HL-60/S4 treated with retinoic acid at 250 ng/mL for 4 days and 3 days (cell line): ENCODE data around the gene ORM1.

Source experiments
- in situ Hi-C: fragments of 300-500 bp; cut with MboI; formaldehyde crosslinking; loops from 2 replicates; pipeline ENCODE4 v1.7.0; 2022; ENCODE audit warnings: low sequenced_read_pairs

ORM1 gene

DNA sequence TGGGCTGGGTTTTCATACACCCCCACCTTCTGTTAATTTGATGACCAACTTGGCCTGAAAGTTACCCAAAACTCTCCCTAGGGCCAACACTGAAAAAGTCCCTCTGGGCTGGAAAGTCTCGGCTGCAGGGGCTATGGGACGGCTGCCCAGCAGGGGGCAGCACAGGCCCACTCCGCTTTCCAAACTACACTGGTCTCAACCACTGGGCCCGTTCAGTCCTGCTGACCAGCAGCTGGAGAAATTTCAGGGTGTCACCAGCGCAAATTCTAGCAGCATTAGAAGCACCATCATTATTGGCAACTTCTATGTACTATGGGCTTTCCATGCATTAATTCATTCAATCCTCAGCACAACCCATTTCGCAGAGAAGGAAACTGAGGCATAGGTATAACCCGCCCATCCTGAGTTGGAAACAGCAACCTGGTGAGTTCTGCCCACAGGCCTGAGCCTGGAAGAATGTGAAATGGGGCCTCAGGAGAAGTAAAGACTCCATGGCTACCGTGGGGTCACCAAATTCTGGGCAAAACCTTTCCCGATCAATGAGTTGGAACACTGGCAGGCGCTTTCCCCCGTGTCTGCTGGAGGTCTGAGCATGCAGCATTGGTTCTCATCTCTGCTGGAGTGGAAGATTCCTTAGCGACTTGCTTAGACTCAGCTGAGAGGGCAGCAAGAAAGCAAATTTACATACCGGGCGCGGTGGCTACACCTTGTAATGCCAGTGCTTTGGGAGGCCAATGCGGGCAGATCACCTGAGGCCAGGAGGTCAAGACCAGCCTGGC, 16.4 kb downstream of the ORM1 start:
- in situ Hi-C loops: no loop called here

DNA sequence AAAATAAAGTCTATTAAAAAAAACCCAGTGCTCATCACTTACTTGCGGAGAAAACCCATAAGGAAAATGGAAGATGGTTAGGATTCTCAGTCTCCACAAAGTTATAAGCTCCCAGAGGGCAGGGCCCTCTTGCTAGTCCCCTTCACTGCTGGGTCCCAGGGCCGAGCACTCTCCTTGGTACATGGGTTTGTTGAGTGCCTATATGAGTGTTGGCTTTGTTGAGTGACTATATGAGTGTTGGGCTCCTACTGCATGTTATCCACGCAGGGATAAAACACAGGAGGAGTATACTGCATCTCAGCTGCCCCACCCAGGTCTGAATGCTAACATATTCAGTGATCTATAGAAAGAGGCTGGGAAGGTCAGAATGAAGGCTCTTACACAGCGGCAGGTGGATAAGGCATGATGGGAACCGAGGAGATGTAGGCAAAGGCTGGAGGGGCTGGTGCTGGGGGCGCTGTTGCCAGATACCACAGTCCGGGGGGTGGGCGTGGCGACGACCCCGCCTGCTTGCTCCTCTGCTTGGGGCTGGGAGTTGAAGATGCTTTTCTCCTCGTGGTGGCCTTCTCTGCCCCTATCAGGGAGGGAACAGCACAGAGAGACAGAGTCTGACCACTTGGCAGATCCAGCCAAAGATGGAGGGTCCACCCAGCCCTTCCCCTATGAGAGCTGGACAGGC, 18.4 kb downstream of the ORM1 start:
- in situ Hi-C loops: no loop called here

DNA sequence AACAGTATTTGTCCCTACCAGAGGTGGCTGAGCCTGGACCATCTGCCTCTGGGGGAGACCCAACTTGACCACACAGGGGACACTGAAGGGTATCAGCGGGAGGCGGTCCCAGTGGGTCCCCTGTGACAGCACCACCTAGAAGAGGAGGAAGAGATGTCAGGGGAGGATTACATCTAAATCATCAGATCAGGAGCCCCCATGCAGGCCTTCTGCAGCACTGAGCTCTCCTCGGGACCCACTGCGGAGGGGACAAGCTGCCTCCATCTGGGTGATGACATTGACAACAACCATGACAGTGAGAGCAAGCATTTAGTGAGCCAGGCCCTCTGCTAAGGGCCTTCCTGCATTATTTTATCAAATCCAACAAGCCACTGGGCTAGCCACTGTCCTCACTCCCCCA, 19.1 kb downstream of the ORM1 start:
- in situ Hi-C loops: no loop called here

DNA sequence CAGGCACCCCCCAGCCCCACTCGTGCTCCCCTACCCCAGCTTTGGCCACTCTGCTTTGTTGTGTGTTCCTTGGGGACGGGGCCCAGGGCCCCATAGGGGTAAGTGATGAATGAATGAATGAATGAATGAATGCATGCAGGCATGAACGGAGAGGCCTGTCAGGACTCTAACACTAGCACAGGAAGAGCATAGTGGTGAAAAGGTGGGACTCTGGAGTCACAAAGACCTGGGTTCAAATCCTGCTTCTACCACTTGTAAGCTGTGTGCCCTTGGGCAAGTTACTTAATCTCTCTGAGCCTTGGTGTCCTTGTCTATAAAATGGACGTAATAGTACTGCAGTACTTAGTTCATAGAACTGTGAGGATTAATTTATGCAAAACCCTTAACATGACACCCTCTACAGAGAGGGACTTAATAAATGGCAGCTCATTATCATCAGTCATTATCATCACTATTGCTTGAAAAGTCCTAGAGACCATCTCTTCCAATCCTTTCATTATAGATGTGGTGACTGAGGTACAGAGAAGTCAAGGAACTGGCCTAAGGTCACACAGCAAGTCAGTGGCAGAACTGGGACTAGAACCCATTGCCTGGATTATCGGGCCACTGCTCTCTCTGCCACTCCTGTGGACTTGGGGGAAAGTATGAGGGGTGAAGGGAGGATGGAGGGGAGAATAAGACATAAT, 20.0 kb downstream of the ORM1 start:
- in situ Hi-C loops: no loop called here

DNA sequence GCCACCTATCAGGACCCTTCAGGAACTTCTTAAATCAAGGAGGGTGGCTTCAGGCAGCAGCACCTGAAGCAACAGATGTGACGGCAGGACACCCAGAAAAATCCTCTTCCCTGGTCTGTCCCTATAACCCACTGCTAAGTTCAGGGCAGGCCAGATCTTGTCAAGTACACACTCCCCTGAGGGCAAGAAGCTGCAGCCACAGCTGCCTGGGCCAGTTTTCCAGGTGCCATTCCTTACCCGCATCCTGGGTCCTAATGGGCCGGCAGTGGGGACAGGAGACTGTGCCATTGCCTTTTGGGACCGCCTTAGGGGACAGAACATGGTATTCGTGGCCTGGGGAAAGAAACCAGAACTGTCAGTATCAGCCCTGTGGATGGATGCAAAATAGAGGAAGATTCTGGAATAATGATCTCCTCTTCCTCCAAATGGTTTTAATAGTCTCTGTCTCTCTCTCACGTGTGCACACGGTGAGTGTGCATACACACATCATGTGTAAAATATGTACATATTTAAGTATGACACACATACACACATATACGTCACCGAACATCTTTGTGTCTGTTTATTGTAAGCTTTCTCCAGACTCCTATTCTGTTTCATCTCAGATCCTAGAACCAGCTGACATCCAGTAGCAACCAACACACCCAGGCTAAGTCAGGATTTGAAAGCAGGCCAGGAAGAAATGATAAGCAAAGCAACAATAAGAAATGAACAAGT, 20.7 kb downstream of the ORM1 start:
- in situ Hi-C loops: no loop called here

DNA sequence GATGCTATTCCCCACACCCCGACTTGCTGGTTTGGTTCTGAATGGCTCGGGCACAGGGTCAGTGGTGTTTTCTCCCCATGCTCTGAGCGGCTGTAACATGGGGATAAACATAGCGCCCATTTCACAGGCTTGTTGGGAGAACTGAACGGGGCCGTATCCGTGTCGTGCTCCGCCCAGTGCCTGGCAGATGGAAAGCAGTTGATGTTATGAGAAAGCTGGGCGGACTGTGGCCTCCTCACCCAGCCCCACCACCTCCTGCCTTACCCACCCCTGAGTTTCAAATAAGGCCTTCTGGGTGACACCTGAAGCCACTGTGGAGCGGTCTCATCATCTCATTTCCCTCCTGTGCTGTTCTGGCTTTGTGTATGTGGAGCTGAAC, 21.3 kb downstream of the ORM1 start:
- in situ Hi-C loops: no loop called here

DNA sequence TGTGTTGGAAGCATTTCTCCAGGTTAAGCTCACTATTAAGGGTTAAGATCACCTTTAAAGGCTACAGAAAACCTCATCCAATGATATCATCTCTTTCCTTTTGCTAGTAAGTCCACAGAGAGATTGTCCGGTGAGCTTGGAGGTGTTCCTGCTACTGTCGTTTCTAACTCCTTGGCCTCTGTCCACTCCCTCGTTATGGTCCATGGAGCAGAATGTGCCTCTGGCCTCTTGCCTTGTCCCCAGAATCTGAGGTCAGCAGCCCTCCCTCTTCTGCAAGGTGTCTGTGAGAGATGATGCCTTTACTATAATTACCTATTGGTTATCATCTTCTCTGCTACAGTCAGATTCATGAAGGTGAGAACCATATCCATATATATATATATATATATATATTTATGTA, 21.8 kb downstream of the ORM1 start:
- in situ Hi-C loops: no loop called here

DNA sequence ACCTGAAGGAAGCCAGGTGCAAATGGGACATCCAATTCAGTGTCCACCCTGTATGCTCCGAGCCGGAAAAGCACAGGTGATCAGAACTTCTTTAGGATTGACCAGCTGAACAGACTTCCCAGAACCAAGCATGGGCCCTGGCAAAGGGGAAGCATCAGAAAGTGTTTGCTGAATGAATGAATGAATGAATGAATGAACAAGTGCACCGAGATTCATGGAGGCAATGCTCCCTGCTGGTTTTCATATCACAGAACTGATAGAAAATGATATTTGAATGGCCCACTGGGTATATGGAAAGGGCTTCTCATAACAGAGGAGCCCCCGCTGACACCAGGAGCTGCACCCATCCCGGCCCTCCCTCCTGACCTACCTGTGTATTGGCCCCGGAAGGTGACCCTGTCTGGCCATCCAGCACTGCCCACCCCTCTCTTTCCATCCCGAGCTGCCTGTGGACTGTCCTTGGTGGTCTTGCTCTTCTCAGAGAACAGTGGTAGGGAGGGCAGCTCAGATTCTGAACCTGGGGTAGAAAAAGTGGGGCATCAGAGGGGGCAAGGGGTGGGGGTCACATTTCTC, 22.7 kb downstream of the ORM1 start:
- in situ Hi-C loops: no loop called here

DNA sequence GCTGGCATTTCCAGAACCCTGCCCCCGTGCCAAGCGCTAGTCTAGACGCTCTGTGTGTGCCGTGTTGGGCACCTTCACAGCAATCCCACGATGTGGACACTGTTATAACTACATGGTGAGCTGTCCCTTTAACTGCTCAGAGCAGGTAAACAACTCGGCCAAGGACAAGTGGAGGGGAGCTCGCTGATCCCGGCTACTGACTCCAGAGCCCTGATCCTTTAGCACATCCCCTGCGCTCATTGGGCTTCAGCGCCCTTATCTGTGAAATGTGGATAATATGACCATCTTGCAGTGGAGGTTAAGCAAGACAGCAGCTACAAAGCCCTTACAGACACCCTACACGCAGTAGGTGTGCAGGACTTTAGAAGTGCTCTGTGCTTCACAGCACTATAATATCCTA, 23.2 kb downstream of the ORM1 start:
- in situ Hi-C loops: no loop called here

DNA sequence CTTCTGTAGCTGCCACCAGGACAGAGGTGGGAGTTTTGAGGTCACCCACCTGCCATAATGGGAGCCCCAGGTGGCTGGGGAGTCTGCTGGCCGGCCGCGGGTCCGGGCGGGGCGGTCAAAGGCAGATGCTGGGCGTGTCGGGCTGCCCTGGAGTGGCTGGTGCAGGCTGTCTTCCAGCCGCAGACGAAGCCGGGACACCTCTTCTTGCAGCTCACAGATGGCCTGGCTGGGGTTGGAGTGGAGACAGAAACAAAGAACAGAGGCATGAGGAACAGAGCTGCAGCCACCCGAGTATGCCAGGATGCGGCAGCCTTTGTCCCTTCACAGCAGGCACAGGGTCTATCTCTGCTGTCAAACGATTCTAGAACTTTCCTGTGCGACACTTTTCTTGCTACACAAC, 24.8 kb downstream of the ORM1 start:
- in situ Hi-C loops: no loop called here

DNA sequence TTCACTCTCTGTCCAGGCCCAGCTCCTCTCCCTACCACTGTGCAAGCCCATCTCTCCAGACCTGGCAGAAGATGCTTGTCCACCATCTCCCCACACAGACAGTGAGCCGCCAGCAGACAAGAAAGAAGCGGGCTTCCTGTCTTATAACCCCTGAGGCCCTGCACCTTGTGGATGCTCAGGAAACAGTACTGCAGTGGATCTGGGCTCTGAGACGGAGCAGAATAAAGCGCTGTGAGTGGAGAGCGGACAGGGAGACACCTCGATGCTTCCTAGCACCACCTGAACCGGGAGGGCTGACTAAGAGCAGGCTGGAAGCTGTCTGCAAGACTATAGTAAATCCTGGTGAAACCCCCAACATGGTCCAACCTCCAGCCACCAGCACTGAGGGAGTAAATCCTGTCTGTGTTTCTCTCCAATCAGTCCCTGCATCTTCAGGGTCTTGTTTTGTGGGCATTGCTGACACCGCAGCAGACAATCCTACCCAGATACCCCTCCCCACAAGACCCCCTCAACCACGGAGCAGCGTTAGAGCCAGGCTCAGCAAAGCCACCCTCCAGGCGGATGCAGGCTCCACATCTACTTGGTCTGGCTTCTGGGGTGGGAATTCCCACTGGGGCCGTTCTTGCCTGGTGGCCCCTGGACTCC, 25.5 kb downstream of the ORM1 start:
- in situ Hi-C loops: no loop called here

DNA sequence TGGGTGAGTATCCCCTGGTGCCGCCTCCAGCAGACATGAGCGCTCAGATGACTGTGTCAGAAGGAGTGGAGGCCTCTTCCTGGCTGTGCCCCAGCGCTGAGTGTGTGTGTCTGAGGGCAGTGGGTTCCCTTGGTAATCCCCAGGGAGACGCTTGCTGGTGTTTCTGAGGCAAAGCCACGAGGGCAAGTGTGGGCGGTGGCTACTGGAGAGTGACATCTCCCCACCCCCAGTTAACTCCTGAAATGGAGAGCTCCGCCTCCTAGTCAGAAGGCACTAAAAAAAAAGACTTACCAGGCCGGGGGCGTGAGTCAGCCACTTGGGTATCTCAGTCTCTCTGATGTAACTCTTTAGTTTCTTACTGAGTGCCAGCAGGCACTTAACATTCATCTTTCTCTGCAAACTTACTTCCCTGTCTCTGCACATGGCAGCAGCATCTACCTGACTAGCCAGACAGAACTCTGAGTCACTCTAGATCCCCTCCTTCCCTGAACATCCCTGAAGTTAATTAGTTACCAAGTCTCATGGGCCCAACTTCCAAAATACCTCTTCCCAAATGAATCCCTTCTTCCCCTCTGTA, 26.1 kb downstream of the ORM1 start:
- in situ Hi-C loops: no loop called here

DNA sequence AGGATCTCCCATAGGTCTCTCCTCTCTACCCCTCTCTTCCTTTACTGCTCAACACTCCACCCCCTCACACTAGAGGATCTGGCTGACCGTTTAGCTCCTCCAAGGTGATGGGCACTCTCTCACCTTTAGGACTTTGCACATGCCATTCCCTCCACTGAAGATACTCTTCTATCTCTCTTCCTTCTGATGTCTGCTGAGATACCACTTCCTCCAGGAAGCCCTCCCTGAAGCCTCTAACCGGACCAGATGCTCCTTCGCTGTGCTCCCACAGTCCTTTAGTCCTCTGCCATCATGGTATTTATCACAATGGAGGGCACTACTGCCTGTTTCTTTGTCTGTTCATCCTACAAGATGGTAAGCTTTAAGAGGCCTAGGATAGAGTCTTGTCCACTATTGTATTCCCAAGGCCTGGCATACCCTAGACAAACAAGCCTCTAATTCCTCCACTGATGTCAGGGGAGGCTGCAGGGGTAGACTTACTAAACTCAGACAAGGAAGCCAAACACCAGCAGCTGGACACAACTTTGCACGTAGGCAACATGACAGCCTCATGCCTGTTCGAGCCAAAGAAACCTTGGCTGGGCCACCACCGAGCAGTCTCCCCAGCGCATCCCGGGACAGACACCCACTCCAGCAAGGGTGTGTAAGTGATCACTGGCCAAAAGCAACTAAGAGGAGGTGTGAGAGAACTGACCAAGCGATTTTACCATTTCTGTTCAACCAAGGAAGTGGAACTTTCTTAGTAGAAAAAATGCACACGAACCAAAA, 27.0 kb downstream of the ORM1 start:
- in situ Hi-C loops: no loop called here

DNA sequence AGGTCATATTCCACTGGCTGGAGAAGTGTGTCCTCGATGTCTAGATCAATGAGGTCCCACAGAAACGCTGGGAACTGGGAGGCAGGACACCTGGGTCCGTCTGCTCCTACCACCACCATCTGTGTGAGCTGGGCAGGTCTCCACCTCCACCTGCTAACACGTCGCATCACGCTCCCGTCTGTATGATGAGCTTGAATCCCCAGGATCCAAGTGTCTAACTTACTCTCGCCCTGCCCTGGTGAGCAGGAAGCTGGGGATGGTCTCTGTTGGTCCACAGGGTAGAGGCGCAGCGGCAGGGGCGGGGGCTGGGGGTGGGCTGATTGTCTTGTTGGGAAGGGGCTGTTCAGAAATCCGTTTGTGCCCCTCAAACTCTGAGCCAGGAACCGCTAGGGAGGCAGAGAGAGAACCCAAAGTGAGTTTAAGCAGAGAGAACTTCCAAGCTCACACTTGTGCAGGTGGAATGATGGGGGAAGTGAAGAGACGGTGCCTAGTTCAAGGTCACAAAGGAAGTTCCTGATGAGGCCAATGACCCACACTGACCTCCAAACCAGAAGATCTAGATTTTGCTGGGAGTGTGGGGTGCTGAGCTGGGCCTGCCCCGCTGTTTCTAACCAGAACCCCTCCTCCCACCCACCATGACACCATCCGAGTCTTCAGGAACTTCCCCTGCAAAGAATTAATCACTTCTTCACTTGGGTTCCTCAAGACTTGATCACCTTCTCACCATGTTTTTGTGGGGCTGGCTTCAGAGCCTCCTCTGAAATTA, 27.9 kb downstream of the ORM1 start:
- in situ Hi-C loops: no loop called here

DNA sequence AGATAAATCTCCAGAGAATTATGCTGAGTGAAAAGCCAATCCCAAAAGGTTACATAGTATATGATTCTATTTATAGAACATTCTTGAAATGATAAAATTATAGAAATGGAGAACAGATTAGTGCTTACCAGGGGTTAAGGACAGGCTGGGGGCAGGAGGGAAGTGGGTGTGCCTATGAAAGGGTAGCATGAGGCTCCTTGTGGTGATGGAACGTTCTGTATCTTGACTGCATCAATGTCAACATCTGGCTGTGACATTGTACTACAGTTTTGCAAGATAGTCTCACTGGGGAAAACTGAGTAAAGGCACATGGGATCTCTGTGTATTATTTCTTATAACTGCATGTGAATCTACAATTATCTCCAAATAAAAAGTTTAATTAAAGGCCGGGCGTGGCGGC, 29.0 kb downstream of the ORM1 start:
- in situ Hi-C loops: no loop called here

DNA sequence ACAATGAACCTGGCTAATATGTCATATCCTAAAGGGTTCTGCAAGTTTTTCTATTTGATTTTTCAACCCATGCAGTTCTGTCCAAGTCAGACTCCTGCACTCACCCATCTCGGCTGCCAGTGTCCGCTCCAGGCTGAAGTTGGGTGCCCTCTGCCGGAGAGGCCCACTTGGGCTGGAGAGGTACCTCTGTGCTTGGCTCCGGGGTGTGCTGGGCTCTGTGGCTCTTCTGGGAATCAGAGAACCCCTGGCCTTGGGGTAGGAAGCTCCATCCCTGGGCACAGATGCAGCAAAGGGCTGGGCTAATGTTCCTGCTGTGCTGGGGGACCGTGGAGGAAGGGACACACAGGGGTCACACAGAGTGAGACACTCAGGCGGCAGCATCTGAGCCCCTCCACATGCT, 32.9 kb downstream of the ORM1 start:
- in situ Hi-C loops: no loop called here

DNA sequence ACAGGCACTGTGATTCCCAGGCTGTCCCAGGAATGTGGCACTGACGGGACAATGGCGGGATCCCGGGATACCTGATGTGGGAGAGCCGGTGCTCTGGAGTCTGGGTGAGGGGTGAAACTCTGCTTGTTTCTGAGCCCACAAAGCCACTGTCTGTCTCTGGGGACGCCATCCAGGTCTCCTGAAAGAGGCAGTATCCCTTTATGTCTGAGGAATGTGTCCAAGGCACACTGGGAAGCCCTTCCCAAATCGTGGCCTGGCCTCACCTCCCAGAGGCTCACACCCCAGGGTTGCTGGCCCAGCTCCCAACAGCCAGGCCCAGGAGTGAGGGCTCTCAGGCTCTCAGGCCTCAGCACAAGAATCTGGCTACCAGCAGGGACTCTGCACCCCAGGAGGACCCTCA, 33.9 kb downstream of the ORM1 start:
- in situ Hi-C loops: no loop called here

DNA sequence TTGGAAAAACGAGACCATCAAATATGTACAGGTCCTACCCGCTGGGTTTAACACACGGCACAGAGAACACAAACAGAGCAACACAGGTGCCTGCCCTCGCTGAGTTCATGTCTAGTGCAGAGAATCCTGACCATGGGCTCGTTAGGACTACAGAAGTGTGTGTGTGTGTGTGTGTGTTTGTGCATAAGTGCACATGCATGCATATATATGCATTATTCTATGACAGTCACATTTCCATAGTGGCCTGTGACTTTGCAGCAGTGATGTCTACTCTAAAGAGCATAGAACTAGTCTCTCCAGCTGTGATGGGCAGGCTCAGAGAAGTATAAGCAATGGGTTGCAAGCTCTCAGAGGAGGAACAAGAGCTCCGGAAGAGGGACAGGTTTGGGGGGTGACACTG, 34.5 kb downstream of the ORM1 start:
- in situ Hi-C loops: no loop called here

DNA sequence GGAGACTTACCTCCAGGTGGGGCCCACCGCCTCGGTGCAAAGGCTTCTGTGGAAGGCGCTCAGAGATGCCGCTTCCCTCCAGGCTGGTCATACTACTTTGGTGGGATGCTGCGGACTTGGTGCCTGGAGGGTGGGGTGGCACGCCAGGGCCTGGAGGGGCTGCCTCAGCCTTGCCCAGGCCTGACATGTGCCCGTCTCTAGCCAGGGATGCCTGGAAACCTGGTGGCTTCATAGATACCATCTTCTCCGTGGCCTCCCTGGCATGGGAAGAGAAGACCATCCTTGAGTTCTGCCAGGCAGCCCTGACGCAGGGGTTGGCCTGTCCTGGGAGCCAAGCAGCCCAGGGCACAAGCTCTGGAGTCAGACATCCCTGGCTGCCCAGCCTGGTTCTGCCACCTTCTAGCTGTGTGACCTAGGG, 35.0 kb downstream of the ORM1 start:
- in situ Hi-C loops: no loop called here
